ENCODE results near the gene ARL13B.

- TF ChIP-seq CTCF (IDR thresholded peaks at IDR 0.05) (no peak), POLR2A (IDR thresholded peaks at IDR 0.05) (no peak)
Observed at GRCh38 chr3:94099311-94099710, 119.4 kb downstream of the ARL13B start.

All from ovary (tissue), 3 donors.